Mesenteric fat pad (tissue), 1 donor: ENCODE results near the gene PPP6R2. TPM values are rescaled to one million over a fixed set of nuclear protein-coding genes. Genes with fewer than 3 reads are reported as not detected.
"Not testable (repeated sequence)": the region's sequence is repeated elsewhere in the genome, so short reads cannot be mapped to it uniquely, and the experiment has no call there.

Source experiments
- DNase-seq: peaks from one replicate; pipeline ENCODE4 v3.0.0-alpha.2; 2020; ENCODE audit warnings: low spot score
- total RNA-seq: library from RNA; stranded (reverse); fragmentation: NEBNext Ultra II Directional; extraction: Animal tissue kit (Norgen Biotek cat#: 25700); gene quantifications from one replicate; pipeline ENCODE4 v1.2.1, GENCODE V29; 2021
- donor health status: DM: yes; HTN: yes; CAD: no.

Gene PPP6R2
- total RNA-seq, 1 donor from 2014 or later, result 45.3 TPM

GRCh38 chr22:50432131-50432876, 89.2 kb downstream of the PPP6R2 start:
- no peak for DNase-seq

- DNase-seq, result not testable (repeated sequence)
These were observed 89.9 kb downstream of the PPP6R2 start for GRCh38 chr22:50432877-50433510.

- DNase-seq, result no peak
These were observed 91.7 kb downstream of the PPP6R2 start for GRCh38 chr22:50434849-50435248.

GRCh38 chr22:50435291-50436014, 92.3 kb downstream of the PPP6R2 start:
- DNase-seq, result no peak

DNA sequence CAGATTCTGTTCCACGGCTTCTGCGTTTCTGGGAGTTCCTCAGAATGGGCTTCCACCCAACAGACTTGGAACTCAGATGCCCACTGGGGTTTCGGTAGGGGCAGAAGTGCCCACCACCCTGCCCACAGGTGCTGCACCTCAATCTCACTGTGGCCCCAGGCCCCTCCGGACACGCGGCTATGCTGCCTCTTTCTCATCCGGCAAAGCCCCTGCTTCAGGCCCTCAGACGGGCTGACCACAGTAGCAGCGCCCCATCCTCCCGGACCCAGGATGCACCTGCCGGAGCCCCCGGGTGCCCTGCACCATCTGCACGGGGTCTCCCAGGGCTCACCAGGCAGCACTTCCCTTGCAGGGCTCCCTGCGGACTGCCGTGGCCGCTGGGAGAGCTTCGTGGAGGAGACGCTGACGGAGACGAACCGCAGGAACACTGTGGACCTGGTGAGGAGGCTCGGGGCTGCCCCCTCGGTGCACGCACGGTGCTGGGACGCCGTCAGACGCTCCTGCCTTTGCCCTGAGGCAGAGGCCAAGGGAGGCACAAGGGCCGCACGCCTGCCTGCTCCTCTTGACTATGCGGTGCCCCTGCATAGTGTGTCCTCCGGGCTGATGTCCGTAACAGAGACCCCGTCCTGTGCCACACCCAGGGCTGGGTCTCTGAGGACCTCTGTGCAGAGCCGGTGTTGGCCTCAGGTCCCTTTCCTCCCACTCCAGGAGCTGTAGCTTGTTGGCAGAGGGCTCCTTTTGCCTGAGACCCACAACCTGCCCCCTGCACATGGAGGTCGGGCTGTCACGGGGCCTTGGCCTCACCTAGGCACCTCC, 93.1 kb downstream of the PPP6R2 start:
- DNase-seq, result no peak

- DNase-seq, result no peak
These were observed 93.8 kb downstream of the PPP6R2 start for GRCh38 chr22:50436841-50437341.

- DNase-seq, result no peak
These were observed 94.6 kb downstream of the PPP6R2 start for GRCh38 chr22:50437511-50438304.

DNA sequence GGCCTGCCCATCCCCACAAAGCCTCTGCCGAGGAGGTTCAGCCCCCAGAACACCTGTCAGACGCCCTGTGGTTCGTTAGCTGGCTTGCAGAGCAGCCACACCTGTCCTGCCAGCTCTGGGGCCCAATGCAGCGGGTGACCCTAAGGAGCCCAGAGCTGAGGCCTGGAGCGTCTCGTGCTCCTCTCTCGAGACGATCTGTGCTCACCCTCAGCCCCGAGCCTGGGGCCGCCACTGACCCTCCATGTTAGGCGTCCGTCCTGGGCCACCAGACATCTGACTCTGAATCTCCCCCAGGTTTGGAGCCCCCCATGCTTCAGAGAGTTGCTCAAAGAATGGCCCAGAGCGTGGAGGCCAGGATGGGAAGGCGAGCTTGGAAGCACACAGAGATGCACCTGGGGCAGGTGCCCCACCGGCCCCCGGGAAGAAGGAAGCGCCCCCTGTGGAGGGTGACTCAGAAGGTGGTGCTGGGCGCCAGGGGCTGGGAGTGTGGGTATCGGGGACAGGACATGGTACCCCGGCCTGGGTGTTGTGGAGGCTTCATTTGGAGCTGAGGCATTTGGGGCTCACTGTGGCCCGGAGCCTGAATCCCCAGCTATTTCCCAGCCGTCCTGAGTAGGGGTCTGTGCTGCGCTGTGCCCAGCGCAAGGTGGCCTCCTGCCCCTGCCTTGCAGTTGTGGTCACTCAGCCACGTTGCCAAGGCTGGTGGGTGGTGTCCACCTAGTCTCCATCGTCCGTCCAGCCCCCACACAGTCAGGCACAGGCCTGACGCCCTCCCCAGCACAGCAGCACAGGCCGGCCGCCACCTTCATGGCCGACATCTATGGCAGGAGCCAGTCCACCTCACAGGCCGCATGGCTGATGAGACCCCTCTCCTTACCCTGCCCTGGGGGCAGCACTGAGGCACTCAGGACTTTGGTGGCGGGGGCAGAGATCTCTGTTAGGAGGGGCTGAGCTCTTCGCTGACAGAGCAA, 95.5 kb downstream of the PPP6R2 start:
- no peak for DNase-seq

DNA sequence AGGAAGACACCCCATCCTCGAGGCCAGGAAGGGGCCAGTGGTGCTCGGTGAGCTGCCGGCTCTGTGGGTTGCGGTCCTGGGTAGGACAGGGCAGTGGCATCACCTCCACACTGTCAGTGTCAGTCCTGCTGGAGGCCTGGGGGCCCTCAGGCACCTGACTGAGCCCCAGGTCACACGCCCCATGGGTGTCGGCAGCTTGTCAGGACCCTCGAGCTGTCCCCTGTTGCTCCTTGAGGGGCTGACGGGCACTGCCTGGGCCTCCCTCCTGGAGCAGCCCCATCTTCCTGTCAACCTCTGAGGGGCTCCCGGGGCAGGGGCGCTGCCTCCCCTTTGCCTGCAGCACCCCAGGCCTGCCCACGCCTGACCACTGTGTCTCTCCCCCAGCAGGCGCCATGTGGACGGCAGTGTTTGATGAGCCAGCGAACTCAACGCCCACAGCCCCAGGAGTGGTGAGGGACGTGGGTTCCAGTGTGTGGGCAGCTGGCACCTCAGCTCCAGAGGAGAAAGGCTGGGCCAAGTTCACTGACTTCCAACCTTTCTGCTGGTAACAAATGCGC, 96.3 kb downstream of the PPP6R2 start:
- DNase-seq, result no peak

GRCh38 chr22:50439871-50440331, 96.8 kb downstream of the PPP6R2 start:
- no peak for DNase-seq

- no peak for DNase-seq
These were observed 97.6 kb downstream of the PPP6R2 start for GRCh38 chr22:50440544-50441249.

GRCh38 chr22:50441428-50441993, 98.4 kb downstream of the PPP6R2 start:
- DNase-seq, result no peak

DNA sequence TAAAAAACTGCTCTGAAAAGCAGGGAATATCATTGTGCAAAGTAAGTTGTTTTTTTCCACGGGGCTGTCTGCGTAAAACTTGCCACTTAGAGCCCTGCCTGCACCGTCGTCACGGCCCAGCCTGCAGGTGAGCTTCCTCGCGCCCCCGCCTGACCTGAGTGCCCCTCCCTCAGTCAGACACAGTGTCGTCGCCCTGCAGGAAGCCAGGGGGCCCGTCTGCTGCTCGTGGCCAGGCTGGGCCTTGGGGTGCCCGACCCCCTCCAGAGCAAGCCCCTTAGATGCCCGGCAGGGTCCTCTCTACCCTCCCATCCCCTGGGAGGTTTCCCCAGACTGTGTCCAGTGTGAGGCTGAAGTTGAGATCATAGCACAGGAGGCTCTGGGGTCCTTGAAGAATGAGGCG, 100.1 kb downstream of the PPP6R2 start:
- no peak for DNase-seq

DNA sequence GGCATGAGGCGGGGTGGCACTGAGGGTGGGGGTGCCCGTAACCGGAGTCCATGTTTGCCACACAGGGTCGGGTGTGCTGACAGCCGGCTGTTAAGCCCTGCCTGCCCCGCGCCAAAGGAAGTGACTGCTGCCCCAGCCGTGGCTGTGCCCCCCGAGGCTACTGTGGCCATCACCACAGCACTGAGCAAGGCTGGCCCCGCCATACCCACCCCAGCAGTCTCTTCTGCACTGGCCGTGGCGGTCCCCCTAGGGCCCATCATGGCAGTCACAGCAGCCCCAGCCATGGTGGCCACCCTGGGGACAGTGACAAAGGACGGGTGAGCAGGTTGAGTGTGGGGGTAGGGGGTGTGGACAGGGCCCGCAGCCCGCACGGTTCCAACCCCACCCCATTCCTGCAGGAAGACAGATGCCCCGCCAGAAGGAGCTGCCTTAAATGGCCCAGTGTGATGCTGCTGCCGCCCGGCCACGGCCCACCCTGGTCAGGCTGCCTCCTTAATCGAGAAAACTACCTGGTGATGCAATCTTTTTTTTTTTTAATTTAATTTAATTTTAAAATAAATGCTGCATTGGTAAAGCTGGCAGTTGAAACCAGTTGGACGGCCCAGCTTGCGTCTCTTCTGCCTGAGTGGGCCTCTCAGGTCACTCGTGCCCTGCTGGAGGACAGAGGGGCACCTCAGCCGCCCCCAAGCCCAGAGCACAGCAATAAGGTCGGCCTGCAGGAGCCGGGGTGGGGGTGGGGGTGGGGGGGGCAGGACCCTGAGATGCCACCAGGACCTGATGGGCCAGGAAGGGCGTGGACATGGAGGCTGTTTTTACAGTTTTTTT, 100.9 kb downstream of the PPP6R2 start:
- no peak for DNase-seq

DNA sequence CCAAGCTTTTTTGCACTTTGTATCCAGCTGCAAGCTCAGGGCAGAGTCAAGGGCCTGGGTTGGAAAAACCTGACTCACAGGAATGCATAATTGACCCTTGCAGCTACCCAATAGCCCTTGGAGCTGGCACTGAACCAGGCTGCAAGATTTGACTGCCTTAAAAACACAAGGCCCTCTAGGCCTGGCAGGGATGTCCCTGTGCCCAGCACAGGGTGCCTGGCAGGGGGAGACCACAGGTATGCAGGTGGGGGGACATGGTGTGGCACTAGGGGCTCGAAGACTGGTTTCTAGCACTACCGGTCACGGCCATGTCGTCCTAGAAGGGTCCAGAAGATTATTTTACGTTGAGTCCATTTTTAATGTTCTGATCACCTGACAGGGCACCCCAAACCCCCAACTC, 101.5 kb downstream of the PPP6R2 start:
- DNase-seq, result no peak

- DNase-seq, result no peak
These were observed 102.1 kb downstream of the PPP6R2 start for GRCh38 chr22:50445071-50445879.
